MM.1S (cell line): ENCODE results near the gene SERPINB12.

Source experiments
- DNase-seq: peaks from one replicate; pipeline ENCODE4 v3.0.0-alpha.2; 2015
- H2AFZ ChIP-seq: fragments of 300-600 bp; sonication (generic); 2 replicates; pipeline ENCODE4 v1.6.0; 2016; ENCODE audit warnings: antibody characterized with exemption, low read length
- H3F3A ChIP-seq: fragments of 300-600 bp; sonication (generic); 2 replicates; pipeline ENCODE4 v1.6.1; 2016; ENCODE audit warnings: mild to moderate bottlenecking, antibody characterized with exemption, low read length, moderate library complexity, mixed read lengths; ENCODE audit not compliant: insufficient read depth
- H3K27ac ChIP-seq: fragments of 300-600 bp; sonication (generic); 2 replicates; pipeline ENCODE4 v1.5.1; 2016; ENCODE audit warnings: mild to moderate bottlenecking, low read length
- H3K27me3 ChIP-seq: fragments of 300-600 bp; sonication (generic); replicated peaks from 2 replicates; pipeline ENCODE4 v1.6.0; 2016; ENCODE audit warnings: low read length; ENCODE audit not compliant: insufficient read depth
- H3K36me3 ChIP-seq: fragments of 300-600 bp; sonication (generic); replicated peaks from 2 replicates; pipeline ENCODE4 v1.6.1; 2016; ENCODE audit warnings: mild to moderate bottlenecking, low read length, mixed read lengths; ENCODE audit not compliant: insufficient read depth
- H3K4me1 ChIP-seq: fragments of 300-600 bp; sonication (generic); 2 replicates; pipeline ENCODE4 v1.6.1; 2016; ENCODE audit warnings: low read length, mixed read lengths
- H3K4me2 ChIP-seq: fragments of 300-600 bp; sonication (generic); 2 replicates; pipeline ENCODE4 v1.6.0; 2016; ENCODE audit warnings: low read depth, low read length
- H3K4me3 ChIP-seq: fragments of 300-600 bp; sonication (generic); 2 replicates; pipeline ENCODE4 v1.5.1; 2016; ENCODE audit warnings: low read length, mixed read lengths
- H3K79me2 ChIP-seq: fragments of 300-600 bp; sonication (generic); 2 replicates; pipeline ENCODE4 v1.6.1; 2016; ENCODE audit warnings: mixed run types, low read length, mixed read lengths
- H3K9ac ChIP-seq: fragments of 300-600 bp; sonication (generic); 2 replicates; pipeline ENCODE4 v1.6.1; 2016; ENCODE audit warnings: low read length, mixed read lengths
- H3K9me2 ChIP-seq: fragments of 300-600 bp; sonication (generic); replicated peaks from 2 replicates; pipeline ENCODE4 v1.6.1; 2016; ENCODE audit warnings: mild to moderate bottlenecking, low read length, mixed read lengths; ENCODE audit not compliant: insufficient read depth
- H3K9me3 ChIP-seq: fragments of 300-600 bp; sonication (generic); replicated peaks from 2 replicates; pipeline ENCODE4 v1.6.1; 2016; ENCODE audit warnings: mild to moderate bottlenecking, low read length, mixed read lengths; ENCODE audit not compliant: insufficient read depth
- H4K20me1 ChIP-seq: fragments of 300-600 bp; sonication (generic); 2 replicates; pipeline ENCODE4 v1.6.1; 2016; ENCODE audit warnings: mild to moderate bottlenecking, low read length, moderate library complexity, mixed read lengths; ENCODE audit not compliant: insufficient read depth
- CTCF ChIP-seq: fragments of 300-600 bp; sonication (generic); IDR thresholded peaks from 2 replicates; pipeline ENCODE4 v1.5.1; 2016; ENCODE audit warnings: antibody characterized with exemption, low read length, mixed read lengths
- EZH2 ChIP-seq: fragments of 300-600 bp; sonication (generic); optimal IDR thresholded peaks from 2 replicates; pipeline ENCODE3; 2017; ENCODE audit warnings: low read depth, mild to moderate bottlenecking, antibody characterized with exemption, low read length, mixed read lengths
- EZH2phosphoT487 ChIP-seq: fragments of 300-600 bp; sonication (generic); IDR thresholded peaks from 2 replicates; pipeline ENCODE4 v1.6.1; 2018; ENCODE audit warnings: antibody characterized with exemption, low read length

Gene SERPINB12

GRCh38 chr18:63586431-63586830 lies 44.3 kb downstream of the SERPINB12 start:
- H3K4me3 ChIP-seq = no peak overlapping the region
- DNase-seq = no peak
- H3K36me3 ChIP-seq = no peaks in the 10 kb centered on the region
- no peak overlapping the region for H2AFZ ChIP-seq
- H3K27ac ChIP-seq = no peak overlapping the region
- H4K20me1 ChIP-seq = no peaks in the 10 kb centered on the region
- H3K4me2 ChIP-seq = no peak overlapping the region
- H3K9me2 ChIP-seq = no peaks in the 10 kb centered on the region
- H3K9me3 ChIP-seq = no peaks in the 10 kb centered on the region
- TF ChIP-seq EZH2 (no peak), EZH2phosphoT487 (no peak), CTCF (no peak)
- H3K9ac ChIP-seq = no peak overlapping the region
- no peaks in the 10 kb centered on the region for H3K27me3 ChIP-seq
- H3K79me2 ChIP-seq = no peaks in the 10 kb centered on the region
- no peaks in the 10 kb centered on the region for H3K4me1 ChIP-seq
- H3F3A ChIP-seq = no peaks in the 10 kb centered on the region

GRCh38 chr18:63586966-63587365 lies 44.8 kb downstream of the SERPINB12 start, which contains the start of gene SERPINB13:
SERPINB13 (plus strand) TSS chr18:63587343; CDS start chr18:63588668, 1,325 bp downstream.
- Histone ChIP-seq H3K9ac (no peak within 1 kb of the TSS), H3K36me3 (no peaks in the 10 kb centered on the region), H3K4me2 (no peak within 1 kb of the TSS), H2AFZ (no peak within 1 kb of the TSS), H3K27ac (no peak within 1 kb of the TSS), H3K27me3 (no peaks in the 10 kb centered on the region), H4K20me1 (no peaks in the 10 kb centered on the region), H3K79me2 (no peaks in the 10 kb centered on the region), H3K4me3 (no peak within 1 kb of the TSS), H3K9me2 (no peaks in the 10 kb centered on the region), H3K9me3 (no peaks in the 10 kb centered on the region), H3F3A (no peaks in the 10 kb centered on the region), H3K4me1 (no peaks in the 10 kb centered on the region)
- TF ChIP-seq EZH2 (no peak), CTCF (no peak), EZH2phosphoT487 (no peak)
- DNase-seq = no peak

- no peaks in the 10 kb centered on the region for H3K79me2 ChIP-seq
- H3K27ac ChIP-seq = no peak overlapping the region
- H3K9me2 ChIP-seq = no peaks in the 10 kb centered on the region
- H3K9ac ChIP-seq = no peak overlapping the region
- H3K36me3 ChIP-seq = no peaks in the 10 kb centered on the region
- no peak overlapping the region for H3K4me3 ChIP-seq
- no peaks in the 10 kb centered on the region for H3K4me1 ChIP-seq
- TF ChIP-seq EZH2phosphoT487 (no peak), EZH2 (no peak), CTCF (no peak)
- no peaks in the 10 kb centered on the region for H4K20me1 ChIP-seq
- H3F3A ChIP-seq = no peaks in the 10 kb centered on the region
- no peaks in the 10 kb centered on the region for H3K27me3 ChIP-seq
- H3K4me2 ChIP-seq = no peak overlapping the region
- H2AFZ ChIP-seq = no peak overlapping the region
- H3K9me3 ChIP-seq = no peaks in the 10 kb centered on the region
- DNase-seq = no peak
These were observed 46.7 kb downstream of the SERPINB12 start for GRCh38 chr18:63588909-63589308.
